ENCODE measurements around the gene SALL3.

The SALL3 gene

DNA sequence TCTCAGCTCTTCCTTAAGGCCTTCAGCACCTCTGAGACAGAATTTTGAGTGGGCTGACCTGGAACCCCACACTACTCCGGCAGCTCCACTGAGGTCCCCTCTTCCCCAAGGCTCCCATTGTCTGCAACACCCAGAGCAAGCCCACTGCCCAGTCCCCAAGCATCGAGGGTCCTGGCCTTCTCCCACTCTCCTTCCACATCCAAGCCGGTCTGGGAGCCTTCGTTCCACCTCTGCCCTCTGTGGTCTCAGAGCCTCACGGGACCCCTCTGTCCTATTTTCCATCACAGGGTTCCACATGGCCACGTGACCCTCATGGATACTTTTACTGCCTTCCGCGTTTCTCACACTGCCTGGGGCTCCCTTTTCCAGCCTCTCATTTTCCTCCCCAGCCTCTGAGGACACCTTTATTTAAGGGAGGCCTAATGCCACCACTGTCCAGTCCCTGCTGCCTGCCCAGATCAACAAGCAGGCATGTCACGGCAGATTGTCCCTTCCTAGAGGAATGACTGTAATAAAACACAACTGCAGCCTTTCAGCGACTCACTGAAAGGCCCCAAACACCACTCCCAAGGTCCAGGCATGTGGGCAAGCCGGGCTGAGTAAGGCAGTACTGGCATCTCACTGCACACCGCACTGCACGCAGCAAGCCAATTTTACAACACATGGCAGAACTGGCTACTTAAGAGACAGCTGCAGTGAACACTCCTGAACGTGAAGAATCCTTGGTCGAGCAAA, 7.9 kb upstream of the SALL3 start:
- Histone ChIP-seq H3K9me3 (no peaks in the 10 kb centered on the region), H3K36me3 (no peaks in the 10 kb centered on the region), H3K27me3 (peaks cover 37% of the 10 kb centered on the region), H3K4me1 (no peaks in the 10 kb centered on the region), H3K4me3 (ENCODE audit: low read depth, low read length) (no peak overlapping the region)
- no peak for DNase-seq
- no peak for TF ChIP-seq CTCF (IDR thresholded peaks at IDR 0.05; ENCODE audit: low read depth, low read length)

DNA sequence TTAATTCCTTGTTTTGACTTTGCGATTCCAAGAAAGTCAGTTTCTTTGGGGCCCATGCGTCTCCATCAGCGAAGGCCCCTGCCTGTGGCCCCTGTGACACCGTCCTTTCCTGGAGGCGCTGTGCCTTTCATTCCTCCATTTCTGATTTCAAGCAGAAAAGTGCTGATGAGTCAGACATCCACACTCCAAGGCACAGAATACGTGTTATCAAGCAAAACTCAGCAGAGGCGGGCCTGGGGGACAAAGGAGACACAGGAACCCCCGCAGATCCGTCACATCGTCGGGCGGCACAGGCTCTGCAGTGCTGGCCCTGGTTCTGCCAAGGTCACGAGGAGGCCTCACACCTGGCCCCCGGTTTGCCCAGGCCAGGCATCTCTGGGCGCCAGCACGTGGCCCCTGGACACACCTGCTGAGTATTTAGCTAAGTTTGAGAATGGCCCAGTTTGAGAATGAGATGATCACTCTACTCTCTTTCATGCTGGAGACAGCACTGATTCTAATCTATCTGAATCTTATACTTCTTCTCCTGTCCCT, 7.2 kb upstream of the SALL3 start:
- Histone ChIP-seq H3K4me1 (no peaks in the 10 kb centered on the region), H3K9me3 (no peaks in the 10 kb centered on the region), H3K27me3 (peaks cover 41% of the 10 kb centered on the region), H3K36me3 (no peaks in the 10 kb centered on the region), H3K4me3 (ENCODE audit: low read depth, low read length) (no peak overlapping the region)
- no peak for DNase-seq
- no peak for TF ChIP-seq CTCF (IDR thresholded peaks at IDR 0.05; ENCODE audit: low read depth, low read length)

DNA sequence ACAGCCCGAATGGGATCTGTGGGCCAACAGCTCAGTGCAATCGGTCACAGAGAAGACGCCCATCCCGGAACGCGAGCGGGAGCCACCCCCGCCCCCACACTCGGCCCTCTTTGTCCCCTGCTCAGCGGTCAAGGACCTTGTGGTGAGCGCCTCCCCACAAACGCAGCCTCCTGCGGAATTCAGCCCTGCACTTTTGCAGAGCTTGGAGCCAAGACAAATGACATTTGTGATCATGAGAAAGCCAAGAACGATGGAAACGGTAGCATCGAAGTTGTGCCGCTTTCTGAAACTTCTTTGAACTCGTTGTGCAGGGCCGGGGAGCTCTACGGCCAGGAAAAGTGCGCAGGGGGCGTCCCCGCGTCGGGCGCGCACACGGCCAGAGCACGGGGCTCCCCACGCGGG, 6.7 kb upstream of the SALL3 start:
- no peak for TF ChIP-seq CTCF (IDR thresholded peaks at IDR 0.05; ENCODE audit: low read depth, low read length)
- H3K9me3 ChIP-seq, result no peaks in the 10 kb centered on the region
- DNase-seq, result no peak
- H3K36me3 ChIP-seq, result no peaks in the 10 kb centered on the region
- H3K27me3 ChIP-seq, result peaks cover 43% of the 10 kb centered on the region
- no peak overlapping the region for H3K4me3 ChIP-seq (ENCODE audit: low read depth, low read length)
- no peaks in the 10 kb centered on the region for H3K4me1 ChIP-seq

DNA sequence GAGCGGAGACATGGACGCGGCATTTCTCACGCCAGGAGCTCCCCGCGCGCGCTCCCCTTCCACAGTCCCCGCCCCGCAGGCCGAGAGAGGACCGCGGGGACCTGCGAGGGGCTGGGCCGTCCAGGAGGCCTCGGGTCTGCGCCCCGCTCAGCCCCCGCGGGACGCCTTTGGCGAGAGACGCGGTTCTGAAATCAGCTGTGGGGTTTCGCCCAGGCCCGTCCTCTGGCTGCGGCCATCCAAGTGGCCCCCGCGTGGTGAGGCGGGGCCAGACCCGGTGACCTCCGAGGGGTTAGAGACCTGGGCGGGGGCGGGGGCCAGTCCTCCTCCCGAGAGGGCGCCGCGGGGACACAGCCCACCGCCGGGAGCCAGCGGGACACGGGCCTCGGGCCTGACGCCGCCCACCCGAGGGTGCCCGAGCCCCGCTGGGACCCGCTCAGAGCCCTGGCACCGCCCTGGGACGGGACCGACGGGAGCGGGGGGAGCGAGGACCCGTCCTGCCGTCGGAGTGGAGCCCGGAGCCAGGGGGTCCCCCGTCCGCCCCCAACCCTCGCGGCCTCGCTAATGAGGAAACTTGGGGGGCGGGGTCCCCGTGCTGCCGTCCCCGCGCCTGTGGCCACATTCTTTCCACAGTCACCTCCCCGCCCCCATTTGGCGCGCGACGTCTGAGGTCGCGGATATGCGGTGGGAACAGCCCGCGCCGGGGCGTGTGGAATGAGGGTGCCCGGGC, 6.1 kb upstream of the SALL3 start:
- TF ChIP-seq CTCF (IDR thresholded peaks at IDR 0.05; ENCODE audit: low read depth, low read length), result no peak
- H3K4me3 ChIP-seq (ENCODE audit: low read depth, low read length), result no peak overlapping the region
- H3K36me3 ChIP-seq, result no peaks in the 10 kb centered on the region
- DNase-seq, result no peak
- H3K9me3 ChIP-seq, result no peaks in the 10 kb centered on the region
- peaks cover 46% of the 10 kb centered on the region for H3K27me3 ChIP-seq
- H3K4me1 ChIP-seq, result no peaks in the 10 kb centered on the region

- H3K4me1 ChIP-seq, result no peaks in the 10 kb centered on the region
- DNase-seq, result no peak
- H3K4me3 ChIP-seq (ENCODE audit: low read depth, low read length), result no peak overlapping the region
- no peaks in the 10 kb centered on the region for H3K9me3 ChIP-seq
- TF ChIP-seq CTCF (IDR thresholded peaks at IDR 0.05; ENCODE audit: low read depth, low read length), result no peak
- H3K36me3 ChIP-seq, result no peaks in the 10 kb centered on the region
- peaks cover 50% of the 10 kb centered on the region for H3K27me3 ChIP-seq
Observed at GRCh38 chr18:78974115-78974761, 5.4 kb upstream of the SALL3 start.

Data from BE2C (cell line).